GM19238 (cell line): Measurements from ENCODE around the gene FBXL13.
"Not testable (repeated sequence)": the region's sequence is repeated elsewhere in the genome, so short reads cannot be mapped to it uniquely, and the experiment has no call there.

Source experiments
- DNase-seq: peaks from one replicate; pipeline ENCODE4 v3.0.0; 2011; ENCODE audit warnings: low spot score; ENCODE audit not compliant: insufficient read length

FBXL13 gene

DNA sequence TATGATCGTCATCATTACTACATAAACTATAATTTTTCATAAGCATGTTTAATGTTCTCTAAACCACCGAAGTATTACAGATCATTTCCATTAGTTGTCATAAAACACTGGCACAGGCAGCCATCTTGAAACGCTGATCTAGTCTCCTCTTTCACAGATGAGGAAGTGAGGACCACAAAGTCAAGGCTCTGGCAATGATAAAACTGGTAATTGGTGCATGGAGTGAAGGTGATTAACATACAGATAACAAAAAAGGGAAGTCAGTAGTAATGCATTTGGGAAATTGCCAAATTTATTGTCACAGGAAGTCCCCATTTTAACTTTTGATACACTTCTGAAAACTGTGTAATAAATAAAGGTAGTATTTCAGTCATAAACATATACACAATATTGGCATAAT, 49.3 kb downstream of the FBXL13 start:
- no peak for DNase-seq

- DNase-seq = not testable (repeated sequence)
These were observed 51.0 kb downstream of the FBXL13 start for GRCh38 chr7:103023578-103023977.

GRCh38 chr7:103021490-103021889, 53.1 kb downstream of the FBXL13 start:
- not testable (repeated sequence) for DNase-seq

DNA sequence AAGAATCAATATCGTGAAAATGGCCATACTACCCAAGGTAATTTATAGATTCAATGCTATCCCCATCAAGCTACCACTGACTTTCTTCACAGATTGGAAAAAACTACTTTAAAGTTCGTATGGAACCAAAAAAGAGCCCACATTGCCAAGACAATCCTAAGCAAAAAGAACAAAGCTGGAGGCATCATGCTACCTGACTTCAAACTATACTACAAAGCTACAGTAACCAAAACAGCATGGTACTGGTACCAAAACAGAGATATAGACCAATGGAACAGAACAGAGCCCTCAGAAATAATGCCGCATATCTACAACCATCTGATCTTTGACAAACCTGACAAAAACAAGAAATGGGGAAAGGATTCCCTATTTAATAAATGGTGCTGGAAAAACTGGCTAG, 53.7 kb downstream of the FBXL13 start:
- DNase-seq = not testable (repeated sequence)

- not testable (repeated sequence) for DNase-seq
These were observed 56.3 kb downstream of the FBXL13 start for GRCh38 chr7:103018295-103018694.

- DNase-seq = no peak
These were observed 62.9 kb downstream of the FBXL13 start for GRCh38 chr7:103011650-103012049.

- no peak for DNase-seq
These were observed 64.4 kb downstream of the FBXL13 start for GRCh38 chr7:103010211-103010610.

GRCh38 chr7:103009466-103010185, 65.0 kb downstream of the FBXL13 start:
- no peak for DNase-seq

- DNase-seq = no peak
These were observed 71.6 kb downstream of the FBXL13 start for GRCh38 chr7:103003004-103003403.

DNA sequence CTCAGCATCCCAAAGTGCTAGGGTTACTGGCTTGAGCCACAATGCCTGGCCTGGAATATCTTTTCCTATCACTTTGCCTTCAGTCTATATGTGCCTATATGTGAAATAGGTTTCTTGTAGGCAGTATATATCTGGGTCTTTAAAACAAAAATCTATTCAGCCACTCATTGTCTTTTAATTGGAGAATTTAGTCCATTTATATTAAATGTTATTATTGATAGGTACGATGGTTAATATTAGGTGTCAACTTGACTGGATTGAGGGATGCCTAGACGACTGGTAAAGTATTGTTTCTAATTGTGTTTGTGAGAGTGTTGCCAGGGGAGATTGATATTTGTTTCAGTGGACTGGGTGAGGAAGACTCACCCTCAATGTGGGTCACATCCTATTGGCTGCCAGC, 73.4 kb downstream of the FBXL13 start:
- no peak for DNase-seq

DNA sequence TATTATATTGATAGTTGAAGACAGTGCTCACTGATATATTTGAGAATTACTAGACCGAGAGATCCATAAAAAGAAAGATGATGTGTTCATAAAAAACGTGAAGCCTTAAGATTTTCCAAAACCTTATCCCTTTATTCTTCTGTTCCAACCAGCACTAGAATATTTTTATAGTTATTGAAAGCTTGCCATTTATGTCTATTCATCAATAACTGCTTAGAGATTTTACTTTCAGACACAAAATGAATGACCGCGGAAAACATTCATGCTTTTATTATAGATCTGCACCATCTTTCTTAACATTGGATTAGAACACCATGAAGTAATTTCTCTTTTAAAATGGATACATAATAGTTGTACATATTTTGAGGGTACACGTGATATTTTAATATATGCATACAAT, 77.6 kb downstream of the FBXL13 start:
- no peak for DNase-seq

DNA sequence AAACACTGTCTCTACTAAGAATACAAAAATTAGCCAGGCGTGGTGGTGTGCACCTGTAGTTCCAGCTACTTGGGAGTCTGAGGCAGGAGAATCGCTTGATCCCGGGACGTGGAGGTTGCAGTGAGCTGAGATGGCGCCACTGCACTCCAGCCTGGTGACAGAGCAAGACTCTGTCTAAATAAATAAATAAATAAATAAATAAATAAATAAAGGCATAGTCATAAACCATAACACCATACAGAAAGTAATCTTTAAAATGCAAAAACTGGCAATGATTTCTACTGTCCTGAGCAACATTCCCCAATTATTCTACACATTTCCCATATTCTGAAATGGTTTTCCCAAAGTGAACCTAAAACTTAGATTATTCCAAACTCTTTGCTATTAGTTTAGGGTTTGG, 79.0 kb downstream of the FBXL13 start:
- DNase-seq = not testable (repeated sequence)

DNA sequence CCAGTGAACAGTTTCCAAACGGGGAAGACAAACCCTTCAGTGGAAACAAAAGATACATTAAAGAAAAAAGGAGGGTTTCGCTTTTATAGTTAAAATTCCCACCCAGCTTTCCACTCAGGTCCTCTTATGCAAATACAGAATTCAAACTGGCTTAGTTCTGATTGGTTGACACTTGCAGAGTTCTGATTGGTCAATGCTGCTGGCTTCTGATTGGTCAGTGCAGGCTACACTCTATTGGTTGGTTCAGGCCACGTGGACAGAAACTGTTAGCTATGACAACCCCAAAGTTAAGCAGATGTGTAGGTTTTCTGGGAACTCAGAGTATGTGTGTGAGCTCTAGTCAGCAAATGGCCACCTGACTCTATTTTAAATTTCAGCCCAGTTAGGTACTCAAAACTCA, 80.0 kb downstream of the FBXL13 start:
- no peak for DNase-seq

- no peak for DNase-seq
These were observed 80.9 kb downstream of the FBXL13 start for GRCh38 chr7:102993718-102994029.

DNA sequence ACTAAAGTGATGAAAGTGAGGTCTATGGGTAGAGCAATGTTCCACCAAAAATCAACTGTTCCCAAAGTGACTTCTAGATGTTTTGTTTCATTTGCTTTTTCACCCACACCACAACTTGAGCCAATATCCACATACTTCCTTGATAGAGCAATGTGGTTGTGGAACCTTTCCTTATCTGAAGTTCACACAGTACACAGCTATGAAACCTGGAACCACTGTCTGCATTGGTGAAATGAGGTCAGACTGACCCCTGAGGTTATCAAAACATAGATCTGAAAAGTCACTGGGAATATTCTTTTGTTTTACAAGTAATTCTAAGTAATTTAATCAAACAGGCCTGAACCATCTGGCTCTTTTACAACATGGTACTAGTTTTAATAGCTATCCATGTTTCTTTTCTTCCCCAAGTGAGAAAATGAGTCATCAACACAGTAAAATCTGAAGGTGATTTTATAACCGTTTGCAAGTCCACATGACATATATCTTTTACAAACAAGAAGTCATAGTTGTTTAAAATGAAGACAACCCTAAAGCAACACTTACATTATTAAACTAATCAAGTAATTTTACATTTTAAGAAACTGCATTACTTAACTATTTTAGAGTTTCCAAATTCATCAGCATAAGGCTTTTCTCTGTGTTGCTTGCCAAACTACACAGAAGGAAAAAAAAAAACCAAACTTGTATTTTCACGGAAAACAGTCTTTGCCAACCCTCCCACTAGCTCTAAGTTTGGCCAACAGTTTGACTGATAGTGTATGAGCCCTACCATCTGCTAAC, 81.5 kb downstream of the FBXL13 start:
- DNase-seq = no peak

DNA sequence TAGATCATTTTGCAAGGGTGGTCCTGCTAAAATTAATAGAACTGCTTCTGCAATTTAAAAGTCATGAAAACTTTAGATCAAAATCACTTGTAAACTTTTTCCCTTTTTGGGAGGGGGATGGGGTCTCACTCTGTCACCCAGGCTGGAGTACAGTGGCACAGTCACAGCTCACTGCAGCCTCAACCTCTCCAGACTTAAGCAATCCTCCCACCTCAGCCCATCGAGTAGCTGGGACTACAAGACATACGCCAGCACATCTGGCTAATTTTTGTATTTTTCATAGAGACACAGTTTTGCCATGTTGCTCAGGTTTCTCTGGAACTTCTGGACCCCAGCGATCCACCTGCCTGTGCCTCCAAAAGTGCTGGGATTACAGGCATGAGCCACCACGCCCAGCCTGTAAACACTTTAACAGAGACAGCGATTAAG, 82.1 kb downstream of the FBXL13 start:
- no peak for DNase-seq

DNA sequence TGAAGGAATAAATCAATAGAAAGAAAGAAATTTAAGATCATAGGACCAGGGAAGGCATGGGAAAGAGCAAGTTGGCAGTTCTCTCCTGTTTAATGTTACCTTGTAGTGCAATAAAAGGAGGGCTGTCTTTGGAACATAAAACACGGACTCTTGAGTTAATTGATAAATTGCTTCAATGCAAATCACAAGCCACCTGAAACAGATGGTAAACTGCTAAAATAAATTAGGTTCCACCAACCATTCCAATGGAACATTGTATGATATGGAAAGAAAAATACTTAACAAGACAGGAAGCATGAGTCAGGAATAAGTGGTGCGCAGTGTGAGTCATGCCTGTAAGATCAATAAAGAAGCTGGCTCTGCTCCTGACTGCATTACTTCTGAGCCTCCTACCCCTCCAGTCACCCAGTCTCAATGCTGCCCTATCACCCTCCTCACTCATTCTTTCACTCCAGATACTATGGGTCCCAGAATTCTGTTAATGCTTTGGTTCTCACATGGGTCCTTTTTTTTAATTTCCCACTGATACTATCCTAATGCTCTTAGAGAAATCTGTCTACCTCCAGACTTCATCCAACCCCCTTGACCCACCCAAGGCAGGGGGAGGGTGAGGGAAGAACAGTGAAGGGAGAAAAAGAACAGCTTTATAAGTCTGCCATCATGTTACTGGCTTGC, 82.9 kb downstream of the FBXL13 start:
- no peak for DNase-seq

DNA sequence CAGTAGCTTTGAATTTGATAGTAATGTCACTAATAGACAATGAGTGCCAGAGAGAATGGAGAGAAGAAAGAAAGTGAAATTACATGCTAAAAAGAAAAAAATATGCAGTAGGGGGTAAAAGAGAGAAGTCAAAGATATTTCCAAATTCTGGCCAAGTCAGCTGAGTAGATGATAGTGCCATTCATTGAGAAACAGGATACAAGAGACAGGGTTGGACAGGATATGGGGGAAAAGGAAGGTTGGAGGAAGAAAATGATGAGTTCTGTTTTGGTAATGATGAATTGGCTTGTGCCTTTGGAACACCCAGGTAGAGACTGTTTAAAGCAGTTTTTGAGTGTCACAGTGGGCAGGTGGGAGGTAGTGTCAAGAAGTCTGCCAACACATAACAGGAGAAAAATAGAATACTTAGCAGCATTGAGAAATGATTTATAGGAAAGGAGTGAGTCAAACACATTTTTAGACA, 83.5 kb downstream of the FBXL13 start:
- no peak for DNase-seq

DNA sequence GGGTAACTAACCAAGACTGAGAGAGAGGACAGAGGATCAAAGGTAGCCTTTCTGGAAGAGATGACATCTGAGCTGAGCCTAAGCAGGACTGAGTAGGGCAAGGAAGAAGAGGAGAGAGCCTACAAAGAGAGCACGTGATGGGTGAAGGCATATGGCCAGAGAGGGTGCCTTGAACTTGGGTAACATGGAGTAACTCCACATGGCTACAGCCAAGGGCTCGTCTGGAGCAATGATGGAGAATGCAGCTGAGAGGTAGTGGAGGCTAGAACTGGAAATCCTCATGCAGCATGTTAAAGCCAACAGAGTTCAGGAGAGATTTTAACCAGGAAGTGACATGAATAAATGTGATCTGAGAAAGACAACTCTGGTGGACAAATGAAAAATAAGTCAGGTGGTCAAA, 84.0 kb downstream of the FBXL13 start:
- no peak for DNase-seq

DNA sequence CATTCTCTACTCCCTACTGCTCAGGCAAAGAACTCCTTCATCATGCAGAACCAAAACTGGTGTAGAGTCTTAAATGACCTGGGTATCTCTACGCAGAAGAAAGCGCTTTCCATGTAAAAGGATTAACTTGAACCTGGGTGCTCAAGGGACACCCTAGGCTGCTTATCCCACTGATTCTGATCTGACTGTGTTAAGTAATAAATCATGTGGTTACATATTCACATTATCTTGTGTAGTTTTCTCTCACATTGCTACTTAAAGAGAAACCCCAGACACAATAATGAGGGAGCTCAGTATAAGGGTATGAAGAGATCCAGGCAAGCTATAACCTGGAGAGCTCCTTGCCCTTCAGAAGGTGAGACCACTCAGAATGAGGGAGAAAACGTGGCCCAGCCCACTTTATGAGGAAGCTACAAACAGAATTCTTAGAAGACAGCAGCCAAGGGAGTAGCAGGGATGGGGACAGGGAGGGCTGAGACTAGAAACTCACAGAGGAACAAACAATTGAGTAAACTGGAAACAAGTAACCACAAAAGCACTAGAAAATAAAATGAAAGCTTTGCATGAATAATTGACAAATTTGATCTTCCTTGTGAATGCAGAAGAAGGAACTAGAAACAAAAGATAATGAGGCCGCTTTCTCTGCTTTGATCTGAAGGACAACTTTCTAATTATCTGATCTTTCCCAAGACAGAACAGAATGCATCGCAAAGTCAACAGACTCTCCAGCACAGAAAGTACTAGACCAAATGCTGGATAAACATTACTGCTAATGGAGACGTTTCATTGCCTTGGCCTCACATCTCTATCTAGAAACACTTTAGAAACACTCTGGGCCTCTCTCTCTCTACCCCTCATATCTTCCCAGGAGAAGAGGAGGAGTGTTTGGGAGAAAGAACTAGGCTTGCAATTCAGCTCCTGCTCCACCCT, 85.7 kb downstream of the FBXL13 start:
- no peak for DNase-seq

DNA sequence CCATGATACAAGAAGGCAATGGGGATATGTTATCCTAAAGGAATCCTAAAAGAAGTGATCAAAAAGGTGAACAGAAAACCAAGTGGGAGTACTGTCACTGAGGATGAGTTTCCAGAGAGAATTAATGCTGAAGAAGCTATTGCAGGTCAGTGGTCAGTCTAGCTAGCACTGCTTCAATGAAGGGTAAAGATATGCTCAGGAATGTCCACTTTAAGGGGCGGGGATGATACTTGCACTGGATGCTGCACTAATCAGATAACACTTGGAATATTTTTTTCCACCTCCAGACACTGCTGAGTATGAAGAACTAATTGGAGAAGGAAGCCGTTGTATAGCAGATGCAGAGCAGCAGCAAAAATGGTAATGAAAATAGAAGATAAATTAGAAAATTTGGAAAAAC, 86.5 kb downstream of the FBXL13 start:
- DNase-seq = no peak
